Neural cell (in vitro differentiated cells): ENCODE data around the gene RAB11FIP4.

Source experiments
- EP300 ChIP-seq: fragments of 450-650 bp; conservative IDR thresholded peaks from 2 replicates; pipeline ENCODE4 v1.6.1; 2014; ENCODE audit warnings: antibody characterized with exemption, mild to moderate bottlenecking, moderate library complexity; ENCODE audit not compliant: poor library complexity, severe bottlenecking
- EZH2 ChIP-seq: fragments of 200-600, 300-800 bp; shearing (Covaris generic), sonication (generic); IDR thresholded peaks from 2 replicates; pipeline ENCODE4 v1.6.1; 2014; ENCODE audit warnings: antibody characterized with exemption, low read length, borderline replicate concordance, mild to moderate bottlenecking; ENCODE audit not compliant: insufficient read depth, poor library complexity, severe bottlenecking
- RAD21 ChIP-seq: fragments of 450-650 bp; conservative IDR thresholded peaks from 2 replicates; pipeline ENCODE4 v1.6.1; 2014; ENCODE audit warnings: antibody characterized with exemption, mild to moderate bottlenecking, moderate library complexity
- SMC3 ChIP-seq: fragments of 450-650 bp; conservative IDR thresholded peaks from 2 replicates; pipeline ENCODE4 v1.6.1; 2014; ENCODE audit warnings: antibody characterized with exemption, mild to moderate bottlenecking, moderate library complexity; ENCODE audit not compliant: poor library complexity
- TF ChIP-seq, protein P1 (sequence below): fragments of 450-650 bp; IDR thresholded peaks from 2 replicates; pipeline ENCODE4 v1.5.1; 2014; ENCODE audit warnings: antibody characterized with exemption, mild to moderate bottlenecking, moderate library complexity; ENCODE audit not compliant: poor library complexity, severe bottlenecking

DNA sequence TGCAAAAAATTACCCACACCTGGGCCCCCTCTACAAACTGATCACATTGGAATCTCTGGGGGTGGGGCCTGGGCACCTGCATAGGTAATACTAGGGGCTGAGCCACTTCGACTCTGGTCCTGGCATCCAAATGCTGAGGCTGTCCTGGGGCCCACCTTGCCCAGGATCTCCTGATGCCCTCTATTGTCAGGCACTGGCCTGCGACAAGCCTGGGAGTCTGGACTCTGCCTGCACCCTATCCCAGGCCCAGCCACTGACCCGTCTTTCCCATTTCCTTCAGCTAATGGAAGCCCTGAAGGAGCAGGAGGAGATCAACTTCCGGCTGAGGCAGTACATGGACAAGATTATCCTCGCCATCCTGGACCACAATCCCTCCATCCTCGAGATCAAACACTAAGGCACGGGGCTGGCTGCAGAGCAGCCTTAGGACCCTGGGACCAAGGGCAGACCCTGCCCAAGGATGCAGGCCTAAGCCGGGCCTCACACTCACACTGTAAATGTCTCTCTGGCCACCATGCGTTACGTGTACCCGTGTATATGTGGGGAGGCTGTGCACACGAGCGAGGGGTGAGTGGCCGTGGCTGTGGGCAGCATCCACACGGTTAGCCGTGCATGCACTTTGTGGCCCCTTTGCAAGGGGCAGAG, 140.0 kb downstream of the RAB11FIP4 start:
- TF ChIP-seq, protein P1, sequence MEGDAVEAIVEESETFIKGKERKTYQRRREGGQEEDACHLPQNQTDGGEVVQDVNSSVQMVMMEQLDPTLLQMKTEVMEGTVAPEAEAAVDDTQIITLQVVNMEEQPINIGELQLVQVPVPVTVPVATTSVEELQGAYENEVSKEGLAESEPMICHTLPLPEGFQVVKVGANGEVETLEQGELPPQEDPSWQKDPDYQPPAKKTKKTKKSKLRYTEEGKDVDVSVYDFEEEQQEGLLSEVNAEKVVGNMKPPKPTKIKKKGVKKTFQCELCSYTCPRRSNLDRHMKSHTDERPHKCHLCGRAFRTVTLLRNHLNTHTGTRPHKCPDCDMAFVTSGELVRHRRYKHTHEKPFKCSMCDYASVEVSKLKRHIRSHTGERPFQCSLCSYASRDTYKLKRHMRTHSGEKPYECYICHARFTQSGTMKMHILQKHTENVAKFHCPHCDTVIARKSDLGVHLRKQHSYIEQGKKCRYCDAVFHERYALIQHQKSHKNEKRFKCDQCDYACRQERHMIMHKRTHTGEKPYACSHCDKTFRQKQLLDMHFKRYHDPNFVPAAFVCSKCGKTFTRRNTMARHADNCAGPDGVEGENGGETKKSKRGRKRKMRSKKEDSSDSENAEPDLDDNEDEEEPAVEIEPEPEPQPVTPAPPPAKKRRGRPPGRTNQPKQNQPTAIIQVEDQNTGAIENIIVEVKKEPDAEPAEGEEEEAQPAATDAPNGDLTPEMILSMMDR = no peak
- no peak for TF ChIP-seq SMC3
- TF ChIP-seq EZH2 = no peak
- TF ChIP-seq EP300 = no peak
- TF ChIP-seq RAD21 = no peak
